NCI-H2107 (cell line): Measurements from ENCODE around the gene TMCO4.
"Not testable (repeated sequence)": the region's sequence is repeated elsewhere in the genome, so short reads cannot be mapped to it uniquely, and the experiment has no call there.

ENCODE experiments used
- DNase-seq: peaks from one replicate; lab custom pipeline; 2025; lab: John Stamatoyannopoulos, UW

TMCO4 gene

GRCh38 chr1:19813643-19813960 is 13.9 kb upstream of the TMCO4 start:
- DNase-seq = no peak

GRCh38 chr1:19812875-19813642 is 13.3 kb upstream of the TMCO4 start:
- no peak for DNase-seq

DNA sequence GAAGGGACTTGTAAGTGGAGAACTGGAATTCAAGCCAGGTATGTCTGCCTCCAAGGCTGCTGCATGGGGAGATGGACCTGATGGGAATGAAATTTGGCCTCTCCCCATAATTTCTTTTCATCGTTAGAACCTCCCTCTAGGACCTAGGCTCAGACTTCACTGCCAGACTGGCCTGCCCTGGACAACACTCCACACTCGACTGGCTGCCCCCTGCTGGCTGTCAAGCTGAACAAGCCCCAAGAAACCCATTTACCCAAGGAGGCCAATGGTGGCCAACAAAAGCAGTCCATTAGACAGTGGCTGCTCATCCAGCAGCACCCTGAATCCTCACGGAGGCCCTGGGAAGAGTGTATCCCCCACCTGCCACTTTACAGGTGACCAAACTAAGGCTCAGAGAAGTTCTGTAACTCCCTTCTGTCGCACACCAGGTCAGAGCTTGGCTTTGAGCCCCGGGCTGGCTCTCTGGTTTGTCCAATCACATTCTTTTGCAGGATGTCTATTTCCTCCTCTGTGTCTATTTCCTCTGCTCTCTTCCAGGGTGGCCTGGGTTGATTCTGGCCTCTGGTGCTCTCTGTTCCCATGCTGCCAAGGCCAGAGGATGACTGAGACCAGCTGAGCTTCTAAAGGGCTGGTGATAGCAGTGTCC is 11.6 kb upstream of the TMCO4 start:
- no peak for DNase-seq

DNA sequence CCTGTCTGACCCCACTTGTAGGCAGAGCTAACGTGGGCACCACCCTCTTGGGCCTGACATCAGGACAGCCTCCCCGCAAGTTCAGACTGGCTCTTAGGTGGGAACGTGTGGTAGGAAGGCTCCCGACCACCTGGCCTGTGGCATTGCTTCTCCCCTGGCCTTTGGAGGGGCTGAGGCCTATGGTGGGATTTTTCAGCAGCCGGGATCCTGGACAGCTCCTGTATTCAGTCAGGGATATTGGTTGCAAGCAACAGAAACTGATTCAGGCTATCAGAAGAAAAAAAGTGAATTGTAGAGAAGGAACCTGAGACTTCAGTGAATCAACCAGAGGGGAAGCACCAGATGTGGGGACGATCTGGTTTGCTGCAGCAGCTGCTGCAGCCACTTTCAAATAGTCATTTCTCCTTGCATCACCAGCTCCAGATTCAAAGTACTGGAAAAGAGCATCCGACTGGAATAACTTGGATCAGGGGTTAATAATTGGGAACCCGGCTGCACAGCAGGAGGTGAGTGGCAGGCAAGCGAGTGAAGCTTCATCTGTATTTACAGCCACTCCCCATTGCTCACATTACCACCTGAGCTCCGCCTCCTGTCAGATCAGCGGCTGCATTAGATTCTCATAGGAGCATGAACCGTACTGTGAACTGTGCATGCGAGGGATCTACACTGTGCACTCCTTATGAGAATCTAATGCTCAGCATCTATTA is 9.5 kb upstream of the TMCO4 start:
- DNase-seq = no peak

GRCh38 chr1:19808351-19808750 is 8.6 kb upstream of the TMCO4 start:
- no peak for DNase-seq

- DNase-seq = no peak
Measured at GRCh38 chr1:19804831-19805251, 5.1 kb upstream of the TMCO4 start.

DNA sequence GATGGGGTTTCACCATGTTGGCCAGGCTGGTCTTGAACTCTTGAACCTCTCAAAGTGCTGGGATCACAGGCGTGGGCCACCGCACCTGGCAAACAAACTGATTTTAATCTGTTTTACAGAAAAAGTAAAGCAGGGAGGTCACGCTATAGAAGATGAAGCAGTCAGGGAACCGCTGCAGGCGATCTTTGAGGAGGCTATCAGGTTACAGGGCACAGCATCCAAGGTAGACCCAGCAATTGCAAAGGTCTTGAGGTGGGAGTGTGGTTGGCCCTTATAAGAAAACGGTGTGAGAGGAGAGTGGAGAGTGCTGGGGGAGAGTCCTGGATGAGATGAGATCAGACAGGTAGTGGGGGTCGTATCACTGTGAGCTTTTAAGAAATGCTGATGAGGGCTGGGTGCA is 2.6 kb upstream of the TMCO4 start:
- DNase-seq = no peak

DNA sequence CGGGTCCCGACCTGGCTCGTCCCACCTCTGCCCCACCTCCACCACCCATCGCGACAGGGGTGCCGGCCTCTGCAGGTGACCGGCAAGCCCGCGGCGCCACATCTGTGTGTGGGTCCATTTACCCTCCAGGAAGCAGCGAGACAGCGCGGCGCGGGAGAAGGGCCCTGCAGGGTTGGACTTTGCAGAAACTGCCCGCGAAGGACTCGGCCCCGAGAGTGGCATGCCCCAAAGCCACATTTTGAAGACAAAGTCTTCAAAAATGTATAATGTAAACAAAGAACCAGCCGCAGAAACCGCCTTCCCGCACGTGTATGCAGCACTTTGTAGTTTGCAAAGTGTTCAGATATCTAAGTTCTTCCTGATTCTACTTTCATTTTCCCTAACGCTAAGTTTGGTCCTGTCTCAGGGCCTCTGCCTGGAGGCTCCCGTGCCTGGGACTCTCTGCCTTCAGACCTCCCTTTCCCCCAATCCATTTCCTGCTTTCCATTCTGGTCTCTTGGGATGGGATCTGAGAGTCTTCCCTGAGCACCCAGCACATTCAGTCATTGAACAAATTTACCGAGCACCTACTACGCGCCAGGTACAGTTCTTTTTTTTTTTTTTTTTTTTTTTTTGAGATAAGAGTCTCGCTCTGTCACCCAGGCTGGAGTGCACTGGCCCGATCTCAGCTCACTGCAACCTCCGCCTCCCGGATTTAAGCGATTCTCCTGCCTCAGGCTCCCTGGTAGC is 524 bp upstream of the TMCO4 start:
- DNase-seq = no peak

DNA sequence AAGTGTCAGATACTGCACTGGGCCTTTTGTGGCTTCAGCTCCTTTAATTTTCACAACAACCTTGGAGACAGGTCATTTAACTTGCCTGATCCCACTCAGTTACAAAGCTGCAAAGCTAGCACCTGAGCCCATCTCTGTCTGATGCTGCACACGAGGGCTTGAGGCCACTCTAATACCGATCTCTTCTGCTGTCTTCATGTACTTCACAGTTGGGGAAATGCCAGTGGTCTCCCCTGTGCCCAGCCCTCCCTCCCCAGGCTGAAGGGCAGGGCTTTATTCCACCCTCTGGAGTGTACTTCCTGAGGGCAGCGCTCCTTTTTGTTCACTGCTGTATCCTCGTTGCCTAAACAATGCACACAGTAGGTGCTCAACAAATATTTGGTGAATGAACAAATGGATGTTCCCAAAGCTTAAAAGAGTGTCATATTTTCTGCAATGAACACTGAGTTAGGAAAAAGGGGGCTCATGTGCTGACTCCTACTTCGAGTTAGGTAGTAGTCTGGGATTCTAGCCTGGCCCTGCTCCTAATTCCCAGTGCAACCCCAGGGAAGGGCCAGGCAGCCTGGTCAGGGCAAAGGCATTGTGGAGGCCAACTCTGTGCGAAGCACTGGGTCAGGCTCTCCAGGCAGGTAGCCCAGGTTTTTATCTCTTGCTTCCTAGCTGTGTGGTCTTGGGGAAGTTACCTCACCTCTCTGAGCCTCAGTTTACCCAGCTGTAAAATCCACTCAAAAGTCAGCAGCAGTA is 1.1 kb downstream of the TMCO4 start:
- DNase-seq = no peak

GRCh38 chr1:19797827-19798226 is 1.9 kb downstream of the TMCO4 start:
- no peak for DNase-seq

DNA sequence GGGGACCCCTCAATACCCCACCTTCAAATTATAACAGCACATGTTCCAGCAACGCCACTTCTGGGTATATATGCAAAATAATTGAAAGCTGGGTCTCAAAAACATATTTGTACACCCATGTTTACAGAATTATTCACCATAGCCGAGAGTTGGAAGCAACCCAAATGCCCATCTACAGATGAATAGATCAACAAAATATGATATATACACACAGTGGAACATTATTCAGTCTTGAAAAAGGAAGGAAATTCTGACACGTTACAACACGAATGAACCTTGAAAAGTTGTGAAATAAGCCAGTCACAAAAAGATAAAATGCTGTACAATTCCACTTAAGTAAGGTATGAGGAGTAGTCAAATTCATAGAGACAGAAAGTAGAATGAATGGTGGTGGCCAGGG is 5.1 kb downstream of the TMCO4 start:
- no peak for DNase-seq

DNA sequence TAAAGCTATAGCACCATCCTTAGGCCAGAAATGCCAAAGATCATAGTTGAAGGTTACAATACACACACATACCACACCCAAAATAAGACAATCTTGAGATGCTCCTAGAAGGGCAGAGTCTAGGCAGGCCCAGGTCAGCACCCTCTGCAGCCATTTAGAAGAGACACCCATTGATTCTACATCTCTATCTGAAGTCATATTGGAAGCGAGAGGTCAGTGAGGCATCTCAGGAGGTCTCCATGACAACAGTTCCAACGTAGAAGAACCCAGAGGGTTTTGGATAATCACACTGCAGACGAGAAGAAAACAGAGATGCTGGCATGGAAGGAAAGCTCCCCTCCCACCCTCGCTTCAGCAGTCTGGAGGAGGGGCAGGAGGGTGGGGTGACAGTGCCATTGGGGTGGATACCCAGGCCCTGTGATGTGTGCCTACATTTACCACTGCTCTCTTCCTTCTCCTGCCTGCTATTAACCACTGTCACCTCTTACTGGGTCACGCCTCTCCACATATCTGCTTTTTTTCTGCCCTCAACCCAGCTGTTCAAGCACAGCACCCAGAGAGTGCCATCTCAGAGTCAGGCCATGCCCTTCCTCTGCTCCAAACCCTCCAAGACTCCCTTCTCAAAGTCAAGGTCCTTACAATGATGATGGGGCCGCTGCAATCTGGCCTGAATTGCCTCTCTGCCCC is 6.2 kb downstream of the TMCO4 start:
- no peak for DNase-seq

- no peak for DNase-seq
Measured at GRCh38 chr1:19792237-19793002, 7.3 kb downstream of the TMCO4 start.

DNA sequence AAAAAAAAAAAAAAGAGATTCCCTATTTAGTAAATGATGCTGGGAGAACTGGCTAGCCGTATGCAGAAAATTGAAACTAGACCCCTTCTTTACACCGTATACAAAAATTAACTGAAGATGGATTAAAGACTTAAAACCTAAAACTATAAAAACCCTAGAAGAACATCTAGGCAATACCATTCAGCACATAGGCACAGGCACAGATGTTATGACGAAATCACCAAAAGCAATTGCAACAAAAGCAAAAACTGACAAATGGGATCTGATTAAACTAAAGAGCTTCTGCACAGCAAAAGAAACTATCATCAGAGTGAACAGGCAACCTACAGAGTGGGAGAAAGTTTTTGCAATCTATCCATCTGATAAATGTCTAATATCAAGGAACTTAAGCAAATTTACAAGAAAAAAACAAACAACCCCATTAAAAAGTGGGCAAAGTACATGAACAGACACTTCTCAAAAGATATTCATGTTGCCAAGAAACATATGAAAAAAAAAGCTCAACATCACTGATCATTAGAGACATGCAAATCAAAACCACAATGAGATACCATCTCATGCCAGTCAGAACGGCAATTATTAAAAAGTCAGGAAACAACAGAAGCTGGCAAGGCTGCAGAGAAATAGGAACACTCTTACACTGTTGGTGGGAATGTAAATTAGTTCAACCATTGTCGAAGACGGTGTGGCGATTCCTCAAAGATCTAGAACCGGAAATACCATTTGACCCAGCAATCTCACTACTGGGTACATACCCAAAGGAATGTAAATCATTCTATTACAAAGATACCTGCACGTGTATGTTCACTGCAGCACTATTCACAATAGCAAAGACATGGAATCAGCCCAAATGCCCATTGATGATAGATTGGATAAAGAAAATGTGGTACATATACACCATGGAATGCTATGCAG is 9.4 kb downstream of the TMCO4 start:
- DNase-seq = not testable (repeated sequence)

DNA sequence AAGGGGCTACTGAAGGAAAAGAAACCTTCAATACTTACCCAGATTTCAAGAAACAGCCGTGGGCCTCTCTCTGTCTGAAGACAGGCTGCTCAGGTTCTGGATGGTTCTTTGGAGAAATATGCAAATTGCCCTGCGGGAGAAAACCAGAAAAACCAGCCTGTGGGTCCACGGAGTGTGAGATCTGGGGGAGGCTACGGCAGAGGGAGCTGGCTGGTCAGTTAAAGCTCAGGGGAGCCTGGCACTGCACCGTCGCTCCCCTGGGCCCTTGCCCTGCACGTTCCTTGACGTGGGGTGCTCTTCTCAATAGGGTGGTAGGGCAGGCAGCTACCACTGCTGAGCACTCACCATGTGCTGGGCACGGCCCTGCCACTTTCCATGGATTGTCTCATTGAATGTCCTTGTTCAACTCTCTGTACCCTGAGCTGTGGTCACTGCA is 12.7 kb downstream of the TMCO4 start:
- no peak for DNase-seq

- DNase-seq = no peak
Measured at GRCh38 chr1:19785660-19786059, 14.1 kb downstream of the TMCO4 start.

GRCh38 chr1:19780267-19780877 is 19.3 kb downstream of the TMCO4 start:
- DNase-seq = no peak

DNA sequence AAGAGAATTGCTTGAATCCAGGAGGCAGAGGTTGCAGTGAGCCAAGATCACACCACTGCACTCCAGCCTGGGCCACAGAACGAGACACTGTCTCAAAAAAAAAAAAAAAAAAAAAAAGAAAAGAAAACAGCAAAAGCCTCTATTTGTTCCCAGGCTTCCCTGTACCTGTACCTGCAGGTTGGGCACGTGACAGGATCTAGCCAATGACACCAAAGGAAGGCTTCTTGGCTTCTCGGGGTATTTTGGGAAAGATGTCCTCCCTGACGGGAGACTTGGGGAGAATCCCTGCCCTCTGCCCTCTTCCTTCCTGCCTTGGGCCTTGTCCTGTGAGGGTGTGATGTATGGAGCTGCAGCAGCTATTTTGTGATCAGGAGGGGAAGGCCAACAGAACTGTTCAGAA is 22.8 kb downstream of the TMCO4 start:
- DNase-seq = no peak

- no peak for DNase-seq
Measured at GRCh38 chr1:19776287-19776686, 23.4 kb downstream of the TMCO4 start.
